PC-3 (cell line): ENCODE results near the gene YPEL2. TPM values are rescaled to one million over a fixed set of nuclear protein-coding genes. Genes with fewer than 3 reads are reported as not detected.
"Not testable (repeated sequence)": the region's sequence is repeated elsewhere in the genome, so short reads cannot be mapped to it uniquely, and the experiment has no call there.

Experiments used
- ATAC-seq: fragments of 200-7000 bp; cut with Tn5 transposase; 2 replicates; pipeline ENCODE4 v1.9.1; 2020; ENCODE audit warnings: mild to moderate bottlenecking, moderate library complexity
- BruUV-seq: library from RNA; stranded (reverse); fragments of 400-500 nt; replicated peaks from 2 replicates; lab custom pipeline; 2021; lab: Mats Ljungman, UMichigan
- CTCF ChIA-PET: fragments of 300-600 bp; sonication (Branson Sonifier 250); formaldehyde crosslinking; loops from one replicate; lab custom pipeline; 2022; ENCODE audit warnings: antibody characterized with exemption; lab: Charles Lee
- POLR2A ChIA-PET: fragments of 300-600 bp; sonication (Branson Sonifier 250); formaldehyde crosslinking; loops from one replicate; lab custom pipeline; 2022; ENCODE audit warnings: antibody characterized with exemption; ENCODE audit not compliant: unreplicated experiment; lab: Charles Lee
- DNase-seq: peaks from one replicate; pipeline ENCODE4 v3.0.0-alpha.2; 2015
- H2AFZ ChIP-seq: fragments of 300-600 bp; sonication (generic); 2 replicates; pipeline ENCODE4 v1.6.0; 2016; ENCODE audit warnings: antibody characterized with exemption, low read length
- H3F3A ChIP-seq: fragments of 300-600 bp; sonication (generic); one replicate; pipeline ENCODE4 v1.6.0; 2017; ENCODE audit warnings: antibody characterized with exemption, low read length, control low read depth, mild to moderate bottlenecking; ENCODE audit not compliant: unreplicated experiment
- H3K27ac ChIP-seq: fragments of 300-600 bp; sonication (generic); 2 replicates; pipeline ENCODE4 v1.5.1; 2016; ENCODE audit warnings: mild to moderate bottlenecking, low read length
- H3K27me3 ChIP-seq: fragments of 300-600 bp; sonication (generic); 2 replicates; pipeline ENCODE4 v1.6.1; 2016; ENCODE audit warnings: low read length, mixed read lengths
- H3K36me3 ChIP-seq: fragments of 300-600 bp; sonication (generic); 2 replicates; pipeline ENCODE4 v1.6.1; 2016; ENCODE audit warnings: low read depth, mixed run types, low read length, mixed read lengths
- H3K4me1 ChIP-seq: fragments of 300-600 bp; sonication (generic); 2 replicates; pipeline ENCODE4 v1.5.1; 2016; ENCODE audit warnings: low read length; ENCODE audit not compliant: insufficient read depth
- H3K4me2 ChIP-seq: fragments of 300-600 bp; sonication (generic); 2 replicates; pipeline ENCODE4 v1.6.0; 2016; ENCODE audit warnings: low read length
- H3K4me3 ChIP-seq: fragments of 300-600 bp; sonication (generic); 2 replicates; pipeline ENCODE4 v1.5.1; 2016; ENCODE audit warnings: mild to moderate bottlenecking, low read length, mixed read lengths
- H3K79me2 ChIP-seq: fragments of 300-600 bp; sonication (generic); 2 replicates; pipeline ENCODE4 v1.6.1; 2017; ENCODE audit warnings: low read length, mixed read lengths
- H3K9ac ChIP-seq: fragments of 300-600 bp; sonication (generic); 2 replicates; pipeline ENCODE4 v1.6.0; 2016; ENCODE audit warnings: mild to moderate bottlenecking, low read length
- H3K9me2 ChIP-seq: fragments of 300-600 bp; sonication (generic); replicated peaks from 2 replicates; pipeline ENCODE4 v1.6.1; 2016; ENCODE audit warnings: mixed run types, low read length, mixed read lengths
- H3K9me3 ChIP-seq: fragments of 300-600 bp; sonication (generic); 2 replicates; pipeline ENCODE4 v1.6.1; 2016; ENCODE audit warnings: low read length, mixed read lengths
- H4K20me1 ChIP-seq: fragments of 300-600 bp; sonication (generic); 2 replicates; pipeline ENCODE4 v1.6.1; 2016; ENCODE audit warnings: low read length, mixed read lengths
- CTCF ChIP-seq: fragments of 300-600 bp; sonication (generic); conservative IDR thresholded peaks from 2 replicates; pipeline ENCODE4 v1.5.1; 2017; ENCODE audit warnings: antibody characterized with exemption, low read depth, mild to moderate bottlenecking, low read length
- EZH2 ChIP-seq: fragments of 300-600 bp; sonication (generic); IDR thresholded peaks from one replicate; pipeline ENCODE4 v1.6.1; 2017; ENCODE audit warnings: antibody characterized with exemption, mild to moderate bottlenecking, low read length; ENCODE audit not compliant: unreplicated experiment
- EZH2phosphoT487 ChIP-seq: fragments of 300-600 bp; sonication (generic); IDR thresholded peaks from 2 replicates; pipeline ENCODE4 v1.6.1; 2018; ENCODE audit warnings: mild to moderate bottlenecking, antibody characterized with exemption, low read length, borderline replicate concordance
- intact Hi-C: fragments of 100-400 bp; cut with micrococcal nuclease; formaldehyde crosslinking; loops from 2 replicates; pipeline ENCODE4 v1.9.0; 2023
- total RNA-seq: library from RNA; depleted of rRNA; stranded (reverse); fragments of >200 nt; gene quantifications from 2 replicates; pipeline ENCODE4 v1.2.3, GENCODE V29; 2014

YPEL2 gene
- total RNA-seq, 1 experiment from 2014 or later: 0.47 TPM

- Histone ChIP-seq H4K20me1 (no peaks in the 10 kb centered on the region), H3F3A (no peaks in the 10 kb centered on the region), H3K9me3 (no peaks in the 10 kb centered on the region), H3K9ac (no peak overlapping the region), H3K4me1 (0 out of 2 replicates have a peak, but pooled peaks cover 5% of the 10 kb centered on the region), H2AFZ (no peak overlapping the region), H3K79me2 (no peaks in the 10 kb centered on the region), H3K4me3 (no peak overlapping the region), H3K9me2 (no peaks in the 10 kb centered on the region), H3K36me3 (no peaks in the 10 kb centered on the region), H3K4me2 (no peak overlapping the region), H3K27ac (no peak overlapping the region), H3K27me3 (no peaks in the 10 kb centered on the region)
- peak; percentile 55 for DNase-seq
- intact Hi-C loops: no loop called here
- no TSS peak for BruUV-seq
- peak; percentile 75 for ATAC-seq
- ChIA-PET CTCF (no interaction called here), POLR2A (no interaction called here)
- TF ChIP-seq EZH2: no peak
- no peak for TF ChIP-seq EZH2phosphoT487
- no peak for TF ChIP-seq CTCF
Observed at GRCh38 chr17:59287452-59287851, 44.0 kb upstream of the YPEL2 start.

- no peak for DNase-seq
- H3K9me3 ChIP-seq: no peaks in the 10 kb centered on the region
- no peak for TF ChIP-seq EZH2phosphoT487
- no peak for TF ChIP-seq CTCF
- no peak for TF ChIP-seq EZH2
- no peak overlapping the region for H3K4me3 ChIP-seq
- no peak for ATAC-seq
- BruUV-seq: no TSS peak
- H3K79me2 ChIP-seq: no peaks in the 10 kb centered on the region
- H4K20me1 ChIP-seq: no peaks in the 10 kb centered on the region
- H3K27me3 ChIP-seq: no peaks in the 10 kb centered on the region
- no peaks in the 10 kb centered on the region for H3K9me2 ChIP-seq
- ChIA-PET CTCF (no interaction called here), POLR2A (no interaction called here)
- H2AFZ ChIP-seq: no peak overlapping the region
- no peaks in the 10 kb centered on the region for H3F3A ChIP-seq
- H3K4me2 ChIP-seq: no peak overlapping the region
- 0 out of 2 replicates have a peak, but pooled peaks cover 5% of the 10 kb centered on the region for H3K4me1 ChIP-seq
- no peak overlapping the region for H3K9ac ChIP-seq
- intact Hi-C loops: no loop called here
- H3K36me3 ChIP-seq: no peaks in the 10 kb centered on the region
- H3K27ac ChIP-seq: no peak overlapping the region
Observed at GRCh38 chr17:59287891-59288290, 43.6 kb upstream of the YPEL2 start.

DNA sequence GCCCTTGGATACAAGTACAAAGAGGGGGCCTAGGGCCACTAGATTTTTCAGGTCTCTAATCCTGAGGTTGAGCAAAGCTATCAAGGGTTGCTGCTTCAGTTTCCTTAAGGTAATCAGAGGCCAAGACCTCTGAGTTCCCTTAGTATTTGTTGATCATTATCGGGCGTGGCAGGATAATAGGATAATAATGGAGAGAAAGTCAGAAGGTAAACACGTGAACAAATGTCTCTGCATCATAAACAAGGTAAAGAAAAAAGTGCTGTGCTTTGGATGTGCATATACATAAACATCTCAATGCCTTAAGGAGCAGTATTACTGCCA is 41.5 kb upstream of the YPEL2 start:
- no peak for DNase-seq
- H4K20me1 ChIP-seq: no peaks in the 10 kb centered on the region
- BruUV-seq: no TSS peak
- no peaks in the 10 kb centered on the region for H3K9me3 ChIP-seq
- H3K36me3 ChIP-seq: no peaks in the 10 kb centered on the region
- H3F3A ChIP-seq: no peaks in the 10 kb centered on the region
- no peak for ATAC-seq
- H3K9me2 ChIP-seq: no peaks in the 10 kb centered on the region
- intact Hi-C loops: no loop called here
- CTCF ChIA-PET: no interaction called here
- H3K4me2 ChIP-seq: no peak overlapping the region
- H3K9ac ChIP-seq: no peak overlapping the region
- H3K79me2 ChIP-seq: no peaks in the 10 kb centered on the region
- no peak overlapping the region for H3K4me3 ChIP-seq
- POLR2A ChIA-PET: no interaction called here
- H3K27ac ChIP-seq: no peak overlapping the region
- 0 out of 2 replicates have a peak, but pooled peaks cover 5% of the 10 kb centered on the region for H3K4me1 ChIP-seq
- TF ChIP-seq EZH2phosphoT487 (no peak), EZH2 (no peak), CTCF (no peak)
- no peaks in the 10 kb centered on the region for H3K27me3 ChIP-seq
- no peak overlapping the region for H2AFZ ChIP-seq

GRCh38 chr17:59290302-59290998 is 41.0 kb upstream of the YPEL2 start:
- POLR2A ChIA-PET, H3K9me3 ChIP-seq, H3K27me3 ChIP-seq, ATAC-seq, DNase-seq, CTCF ChIA-PET, intact Hi-C loops, H3F3A ChIP-seq, H3K36me3 ChIP-seq, BruUV-seq, H3K27ac ChIP-seq, H3K9me2 ChIP-seq, H3K4me3 ChIP-seq, H3K79me2 ChIP-seq, H4K20me1 ChIP-seq, H3K4me1 ChIP-seq, H3K4me2 ChIP-seq, H3K9ac ChIP-seq: not testable (repeated sequence)
- peak overlapping the region; percentile 65; the same call in 1 of the 2 replicates for H2AFZ ChIP-seq
